Esophagus squamous epithelium (tissue), 4 donors: ENCODE data around the gene LPP.

Experiments
- POLR2A ChIP-seq, 4 donors: fragments of 450-650 bp; IDR thresholded peaks; one replicate each; pipeline ENCODE4 v1.6.1; 2017; ENCODE audit warnings: antibody characterized with exemption in 4 of 4, mild to moderate bottlenecking in 4 of 4, moderate library complexity in 3 of 4
- TF ChIP-seq, protein P1 (sequence below), 6 experiments: fragments of 450-650 bp in 4 of 6; fragments of 200-600 bp in 2 of 6; sonication (generic) in 2 of 6; IDR thresholded peaks; one replicate each; pipeline ENCODE4 v1.5.1; 2016 to 2019; ENCODE audit warnings: antibody characterized with exemption in 6 of 6, mild to moderate bottlenecking in 4 of 6, moderate library complexity in 4 of 6

DNA sequence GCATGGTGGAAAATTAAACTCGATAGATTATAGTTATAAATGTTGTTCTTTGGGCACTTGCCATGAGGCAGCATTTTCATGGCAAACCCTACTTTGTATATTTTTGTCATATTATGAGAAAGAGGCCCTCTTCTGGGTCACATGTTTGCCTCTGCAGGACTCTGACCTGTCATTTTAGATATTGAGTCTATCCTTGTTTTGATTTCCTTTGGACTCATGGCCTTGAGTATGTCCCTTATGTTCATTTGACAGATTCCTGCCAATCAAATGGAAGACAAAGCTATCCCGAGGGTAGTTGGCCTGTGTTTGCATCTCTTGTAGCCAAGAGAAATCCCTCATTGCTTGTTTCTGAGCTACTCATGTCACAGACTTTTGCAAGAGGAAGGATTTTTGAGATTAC is 226.3 kb downstream of the LPP start:
- TF ChIP-seq, protein P1, sequence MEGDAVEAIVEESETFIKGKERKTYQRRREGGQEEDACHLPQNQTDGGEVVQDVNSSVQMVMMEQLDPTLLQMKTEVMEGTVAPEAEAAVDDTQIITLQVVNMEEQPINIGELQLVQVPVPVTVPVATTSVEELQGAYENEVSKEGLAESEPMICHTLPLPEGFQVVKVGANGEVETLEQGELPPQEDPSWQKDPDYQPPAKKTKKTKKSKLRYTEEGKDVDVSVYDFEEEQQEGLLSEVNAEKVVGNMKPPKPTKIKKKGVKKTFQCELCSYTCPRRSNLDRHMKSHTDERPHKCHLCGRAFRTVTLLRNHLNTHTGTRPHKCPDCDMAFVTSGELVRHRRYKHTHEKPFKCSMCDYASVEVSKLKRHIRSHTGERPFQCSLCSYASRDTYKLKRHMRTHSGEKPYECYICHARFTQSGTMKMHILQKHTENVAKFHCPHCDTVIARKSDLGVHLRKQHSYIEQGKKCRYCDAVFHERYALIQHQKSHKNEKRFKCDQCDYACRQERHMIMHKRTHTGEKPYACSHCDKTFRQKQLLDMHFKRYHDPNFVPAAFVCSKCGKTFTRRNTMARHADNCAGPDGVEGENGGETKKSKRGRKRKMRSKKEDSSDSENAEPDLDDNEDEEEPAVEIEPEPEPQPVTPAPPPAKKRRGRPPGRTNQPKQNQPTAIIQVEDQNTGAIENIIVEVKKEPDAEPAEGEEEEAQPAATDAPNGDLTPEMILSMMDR (IDR thresholded peaks at IDR 0.05), result no peak
- no peak for TF ChIP-seq POLR2A (IDR thresholded peaks at IDR 0.05)
